ENCODE data around the gene SLC38A10.
"Not testable (repeated sequence)": the region's sequence is repeated elsewhere in the genome, so short reads cannot be mapped to it uniquely, and the experiment has no call there.

Gene SLC38A10

GRCh38 chr17:81309859-81310839 lies 15.0 kb upstream of the SLC38A10 start:
- H3K9ac ChIP-seq (ENCODE audit: low read length) = no peak overlapping the region
- no peaks in the 10 kb centered on the region for H4K20me1 ChIP-seq (ENCODE audit: insufficient read depth, low read length)
- no peak for TF ChIP-seq EZH2 (IDR thresholded peaks at IDR 0.05; ENCODE audit: borderline replicate concordance, low read length)
- TF ChIP-seq, protein P1, sequence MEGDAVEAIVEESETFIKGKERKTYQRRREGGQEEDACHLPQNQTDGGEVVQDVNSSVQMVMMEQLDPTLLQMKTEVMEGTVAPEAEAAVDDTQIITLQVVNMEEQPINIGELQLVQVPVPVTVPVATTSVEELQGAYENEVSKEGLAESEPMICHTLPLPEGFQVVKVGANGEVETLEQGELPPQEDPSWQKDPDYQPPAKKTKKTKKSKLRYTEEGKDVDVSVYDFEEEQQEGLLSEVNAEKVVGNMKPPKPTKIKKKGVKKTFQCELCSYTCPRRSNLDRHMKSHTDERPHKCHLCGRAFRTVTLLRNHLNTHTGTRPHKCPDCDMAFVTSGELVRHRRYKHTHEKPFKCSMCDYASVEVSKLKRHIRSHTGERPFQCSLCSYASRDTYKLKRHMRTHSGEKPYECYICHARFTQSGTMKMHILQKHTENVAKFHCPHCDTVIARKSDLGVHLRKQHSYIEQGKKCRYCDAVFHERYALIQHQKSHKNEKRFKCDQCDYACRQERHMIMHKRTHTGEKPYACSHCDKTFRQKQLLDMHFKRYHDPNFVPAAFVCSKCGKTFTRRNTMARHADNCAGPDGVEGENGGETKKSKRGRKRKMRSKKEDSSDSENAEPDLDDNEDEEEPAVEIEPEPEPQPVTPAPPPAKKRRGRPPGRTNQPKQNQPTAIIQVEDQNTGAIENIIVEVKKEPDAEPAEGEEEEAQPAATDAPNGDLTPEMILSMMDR (IDR thresholded peaks at IDR 0.05; ENCODE audit: low read length) = no peak
- H3K9me2 ChIP-seq (ENCODE audit: low read depth, low read length) = no peaks in the 10 kb centered on the region
- no peak overlapping the region for H3K4me3 ChIP-seq (ENCODE audit: low read depth, low read length, poor library complexity, severe bottlenecking)
- no peak overlapping the region for H3K27ac ChIP-seq (ENCODE audit: low read depth, low read length, poor library complexity, severe bottlenecking)
- no peak overlapping the region for H2AFZ ChIP-seq (ENCODE audit: low read length)
- H3K4me2 ChIP-seq (ENCODE audit: low read length) = no peak overlapping the region
- H3K9me3 ChIP-seq (ENCODE audit: low read length) = no peaks in the 10 kb centered on the region
- no peaks in the 10 kb centered on the region for H3K79me2 ChIP-seq (ENCODE audit: insufficient read depth, low read length)
- no peaks in the 10 kb centered on the region for H3K4me1 ChIP-seq (ENCODE audit: insufficient read depth, low read length, severe bottlenecking)
- H3K27me3 ChIP-seq (ENCODE audit: insufficient read depth, low read length) = peaks cover 28% of the 10 kb centered on the region; the same call in 1 of the 2 replicates
- no peaks in the 10 kb centered on the region for H3F3A ChIP-seq (ENCODE audit: insufficient read depth, low read length)
- no peaks in the 10 kb centered on the region for H3K36me3 ChIP-seq (ENCODE audit: insufficient read depth, low read length)

GRCh38 chr17:81309140-81309858 lies 14.2 kb upstream of the SLC38A10 start:
- TF ChIP-seq, protein P1 (IDR thresholded peaks at IDR 0.05; ENCODE audit: low read length) = no peak; the same call in 1 of the 2 replicates
- no peak for TF ChIP-seq EZH2 (IDR thresholded peaks at IDR 0.05; ENCODE audit: borderline replicate concordance, low read length)
- Histone ChIP-seq H3K27me3 (ENCODE audit: insufficient read depth, low read length) (peaks cover 31% of the 10 kb centered on the region; the same call in 1 of the 2 replicates), H3K4me3 (ENCODE audit: low read depth, low read length, poor library complexity, severe bottlenecking) (no peak overlapping the region), H3K27ac (ENCODE audit: low read depth, low read length, poor library complexity, severe bottlenecking) (no peak overlapping the region), H3F3A (ENCODE audit: insufficient read depth, low read length) (no peaks in the 10 kb centered on the region), H3K79me2 (ENCODE audit: insufficient read depth, low read length) (no peaks in the 10 kb centered on the region), H3K4me2 (ENCODE audit: low read length) (no peak overlapping the region), H2AFZ (ENCODE audit: low read length) (no peak overlapping the region), H3K9me2 (ENCODE audit: low read depth, low read length) (no peaks in the 10 kb centered on the region), H3K9me3 (ENCODE audit: low read length) (no peaks in the 10 kb centered on the region), H3K36me3 (ENCODE audit: insufficient read depth, low read length) (no peaks in the 10 kb centered on the region), H3K9ac (ENCODE audit: low read length) (no peak overlapping the region), H4K20me1 (ENCODE audit: insufficient read depth, low read length) (no peaks in the 10 kb centered on the region), H3K4me1 (ENCODE audit: insufficient read depth, low read length, severe bottlenecking) (no peaks in the 10 kb centered on the region)

- H3K4me2 ChIP-seq (ENCODE audit: low read length); H3K4me3 ChIP-seq (ENCODE audit: low read depth, low read length, poor library complexity, severe bottlenecking); H3K27ac ChIP-seq (ENCODE audit: low read depth, low read length, poor library complexity, severe bottlenecking); H3K9me3 ChIP-seq (ENCODE audit: low read length); H2AFZ ChIP-seq (ENCODE audit: low read length); H3K4me1 ChIP-seq (ENCODE audit: insufficient read depth, low read length, severe bottlenecking); H3K36me3 ChIP-seq (ENCODE audit: insufficient read depth, low read length); H4K20me1 ChIP-seq (ENCODE audit: insufficient read depth, low read length); H3F3A ChIP-seq (ENCODE audit: insufficient read depth, low read length); H3K79me2 ChIP-seq (ENCODE audit: insufficient read depth, low read length); H3K9ac ChIP-seq (ENCODE audit: low read length); H3K9me2 ChIP-seq (ENCODE audit: low read depth, low read length): not testable (repeated sequence)
- H3K27me3 ChIP-seq (ENCODE audit: insufficient read depth, low read length) = 0 out of 2 replicates have a peak, but pooled peaks cover 31% of the 10 kb centered on the region
These were observed 13.7 kb upstream of the SLC38A10 start for GRCh38 chr17:81308784-81309139.

Data from OCI-LY1 (cell line).